ENCODE data around the gene ZNF76. TPM values are rescaled to one million over a fixed set of nuclear protein-coding genes. Genes with fewer than 3 reads are reported as not detected.

The ZNF76 gene
- total and polyA plus RNA-seq, 2 of the 13 experiments (the other 11 are each of a cell fraction or from before 2014, with no cell fraction given) = 13.2 to 26.4 TPM

GRCh38 chr6:35259194-35259947, at the start of gene ZNF76 (continued):
- TF ChIP-seq GTF3A (CRISPR knock-in tag; conservative IDR thresholded peaks at IDR 0.05) = peak; percentile 98
- TF ChIP-seq ZNF512B (CRISPR knock-in tag; IDR thresholded peaks at IDR 0.05; ENCODE audit: borderline replicate concordance) = no peak
- peak; percentile 75 for TF ChIP-seq RELA (CRISPR knock-in tag; IDR thresholded peaks at IDR 0.05)
- no peak for TF ChIP-seq GLMP (CRISPR knock-in tag; IDR thresholded peaks at IDR 0.05; ENCODE audit: borderline replicate concordance)
- TF ChIP-seq, protein P1, sequence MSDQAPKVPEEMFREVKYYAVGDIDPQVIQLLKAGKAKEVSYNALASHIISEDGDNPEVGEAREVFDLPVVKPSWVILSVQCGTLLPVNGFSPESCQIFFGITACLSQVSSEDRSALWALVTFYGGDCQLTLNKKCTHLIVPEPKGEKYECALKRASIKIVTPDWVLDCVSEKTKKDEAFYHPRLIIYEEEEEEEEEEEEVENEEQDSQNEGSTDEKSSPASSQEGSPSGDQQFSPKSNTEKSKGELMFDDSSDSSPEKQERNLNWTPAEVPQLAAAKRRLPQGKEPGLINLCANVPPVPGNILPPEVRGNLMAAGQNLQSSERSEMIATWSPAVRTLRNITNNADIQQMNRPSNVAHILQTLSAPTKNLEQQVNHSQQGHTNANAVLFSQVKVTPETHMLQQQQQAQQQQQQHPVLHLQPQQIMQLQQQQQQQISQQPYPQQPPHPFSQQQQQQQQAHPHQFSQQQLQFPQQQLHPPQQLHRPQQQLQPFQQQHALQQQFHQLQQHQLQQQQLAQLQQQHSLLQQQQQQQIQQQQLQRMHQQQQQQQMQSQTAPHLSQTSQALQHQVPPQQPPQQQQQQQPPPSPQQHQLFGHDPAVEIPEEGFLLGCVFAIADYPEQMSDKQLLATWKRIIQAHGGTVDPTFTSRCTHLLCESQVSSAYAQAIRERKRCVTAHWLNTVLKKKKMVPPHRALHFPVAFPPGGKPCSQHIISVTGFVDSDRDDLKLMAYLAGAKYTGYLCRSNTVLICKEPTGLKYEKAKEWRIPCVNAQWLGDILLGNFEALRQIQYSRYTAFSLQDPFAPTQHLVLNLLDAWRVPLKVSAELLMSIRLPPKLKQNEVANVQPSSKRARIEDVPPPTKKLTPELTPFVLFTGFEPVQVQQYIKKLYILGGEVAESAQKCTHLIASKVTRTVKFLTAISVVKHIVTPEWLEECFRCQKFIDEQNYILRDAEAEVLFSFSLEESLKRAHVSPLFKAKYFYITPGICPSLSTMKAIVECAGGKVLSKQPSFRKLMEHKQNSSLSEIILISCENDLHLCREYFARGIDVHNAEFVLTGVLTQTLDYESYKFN (CRISPR knock-in tag; conservative IDR thresholded peaks at IDR 0.05) = peak; percentile 90
- TF ChIP-seq ZNF224 (CRISPR knock-in tag; IDR thresholded peaks at IDR 0.05) = peak; percentile 89; the same call in 1 of the 2 replicates
- TF ChIP-seq NFE2L2 (IDR thresholded peaks at IDR 0.05; ENCODE audit: low read length) = no peak
- TF ChIP-seq REXO4 (CRISPR knock-in tag; IDR thresholded peaks at IDR 0.05; ENCODE audit: borderline replicate concordance) = peak; percentile 86; the same call in 1 of the 2 replicates
- TF ChIP-seq SIN3A (IDR thresholded peaks at IDR 0.05; ENCODE audit: borderline replicate concordance, low read depth, low read length) = peak; percentile 82; the same call in 1 of the 2 replicates
- TF ChIP-seq ZNF766 (CRISPR knock-in tag; IDR thresholded peaks at IDR 0.05; ENCODE audit: borderline replicate concordance) = peak; percentile 76; the same call in 1 of the 2 replicates
- peak; percentile 87; the same call in 1 of the 2 replicates for TF ChIP-seq TBX2 (CRISPR knock-in tag; IDR thresholded peaks at IDR 0.05; ENCODE audit: borderline replicate concordance)
- peak; percentile 87 for TF ChIP-seq ZNF547 (CRISPR knock-in tag; IDR thresholded peaks at IDR 0.05)
- peak; percentile 91 for TF ChIP-seq ZNF205 (CRISPR knock-in tag; IDR thresholded peaks at IDR 0.05)
- TF ChIP-seq DMAP1 (CRISPR knock-in tag; IDR thresholded peaks at IDR 0.05) = peak; percentile 98
- TF ChIP-seq FOXP1 (IDR thresholded peaks at IDR 0.05) = no peak
- TF ChIP-seq FOXP1 (CRISPR knock-in tag; IDR thresholded peaks at IDR 0.05) = 0 out of 2 replicates have a peak, but pooled peaks have one; percentile 37
- TF ChIP-seq ZMYM3 (CRISPR knock-in tag; IDR thresholded peaks at IDR 0.05) = no peak; the same call in 1 of the 2 replicates
- TF ChIP-seq STAT5B (CRISPR knock-in tag; IDR thresholded peaks at IDR 0.05) = no peak; the same call in 1 of the 2 replicates
- TF ChIP-seq MAX (IDR thresholded peaks at IDR 0.05) = peak; percentile 88
- no peak; the same call in 1 of the 2 replicates for TF ChIP-seq CTCF (CRISPR knock-in tag; IDR thresholded peaks at IDR 0.05)
- peak; percentile 86 for TF ChIP-seq ZNF709 (CRISPR knock-in tag; IDR thresholded peaks at IDR 0.05)
